Measurements from ENCODE around the gene ELF4. TPM values are rescaled to one million over a fixed set of nuclear protein-coding genes. Genes with fewer than 3 reads are reported as not detected.

ELF4 gene
- total and polyA plus RNA-seq, 2 of the 4 experiments (the other 2 are of a cell fraction) = 10.9 to 19.0 TPM

DNA sequence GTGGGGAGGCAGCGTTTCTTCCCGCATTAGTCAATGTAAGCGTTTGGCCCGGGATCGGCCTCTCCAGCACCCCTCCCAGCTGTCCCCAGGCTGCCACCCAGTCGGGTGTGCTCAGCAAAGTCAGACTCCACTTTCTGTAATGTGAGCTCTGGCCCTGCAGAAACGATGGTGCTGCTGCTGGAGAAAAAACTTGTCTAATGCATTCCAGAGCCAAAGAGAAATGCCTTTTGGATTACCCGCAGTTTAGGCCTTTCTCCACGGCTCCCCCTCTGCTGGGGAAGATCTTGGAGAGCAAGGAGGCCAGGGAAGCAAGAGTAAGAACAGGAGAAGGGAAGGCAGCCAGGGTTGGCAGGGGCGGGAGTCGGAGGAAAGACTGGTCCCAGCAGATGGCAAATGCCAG is 55.2 kb downstream of the ELF4 start:
- Histone ChIP-seq H2AK5ac (ENCODE audit: low read depth, low read length) (no peak overlapping the region), H3K14ac (replicated peaks; ENCODE audit: low read depth, low read length) (no peak overlapping the region), H3K4ac (ENCODE audit: low read depth, low read length) (no peak overlapping the region), H2BK120ac (ENCODE audit: low read depth, low read length) (no peak overlapping the region), H2AFZ (replicated peaks; ENCODE audit: low read length, poor library complexity) (peak overlapping the region; percentile 61), H3K56ac (ENCODE audit: extremely low read depth, insufficient read depth, low read length) (no peak overlapping the region), H2BK5ac (ENCODE audit: low read depth, low read length, poor library complexity, severe bottlenecking) (no peak overlapping the region), H3K36me3 (ENCODE audit: control insufficient read depth, insufficient read depth, low read length) (peaks cover 10% of the 10 kb centered on the region; the same call in 1 of the 2 replicates), H4K20me1 (ENCODE audit: insufficient read depth, low read length) (no peaks in the 10 kb centered on the region), H3K27ac (ENCODE audit: insufficient read depth, low read length) (peak overlapping the region; percentile 45; the same call in 1 of the 2 replicates), H3K27me3 (ENCODE audit: control insufficient read depth, insufficient read depth, low read length) (no peaks in the 10 kb centered on the region; the same call in 1 of the 2 replicates), H4K8ac (ENCODE audit: low read depth in 2 of 2, low read length in 2 of 2) (no peak overlapping the region), H3K18ac (ENCODE audit: low read depth, low read length) (no peak overlapping the region), H4K91ac (ENCODE audit: insufficient read depth, low read depth, low read length) (no peak overlapping the region), H4K5ac (ENCODE audit: low read depth, low read length) (no peak overlapping the region), H3K4me2 (ENCODE audit: low read depth, low read length) (peak overlapping the region; percentile 26; the same call in 1 of the 2 replicates), H3K4me1 (ENCODE audit: control insufficient read depth, insufficient read depth, low read length) (peaks cover 3% of the 10 kb centered on the region; the same call in 1 of the 2 replicates), H3K9me3 (ENCODE audit: control insufficient read depth, insufficient read depth, low read length) (no peaks in the 10 kb centered on the region), H3K9ac (ENCODE audit: low read depth, low read length) (no peak overlapping the region), H2BK20ac (ENCODE audit: low read depth, low read length) (no peak overlapping the region), H3K23ac (ENCODE audit: low read depth, low read length) (no peak overlapping the region), H3K9me1 (ENCODE audit: insufficient read depth, low read length) (no peaks in the 10 kb centered on the region), H3K79me1 (ENCODE audit: low read depth in 1 of 2, low read length in 2 of 2) (no peaks in the 10 kb centered on the region), H3K4me3 (ENCODE audit: insufficient read depth, low read depth, low read length) (no peak overlapping the region), H2AK9ac (replicated peaks; ENCODE audit: low read depth, low read length, poor library complexity) (no peak overlapping the region), H2BK15ac (ENCODE audit: low read depth, low read length) (no peak overlapping the region)
- no TSS peak for BruUV-seq (replicated peaks)
- dilution Hi-C loops (cut with HindIII; ENCODE audit: low sequenced_read_pairs, unreplicated experiment) = no loop called here
- WGBS, 2 experiments (ENCODE audit: extremely low coverage in 2 of 2, insufficient read length in 1 of 2) = 27% methylated on average over 3 of the region's 11 CpGs; no CpG with 5 or more reads in 1 of the 2 experiments
- TF ChIP-seq, protein P1, sequence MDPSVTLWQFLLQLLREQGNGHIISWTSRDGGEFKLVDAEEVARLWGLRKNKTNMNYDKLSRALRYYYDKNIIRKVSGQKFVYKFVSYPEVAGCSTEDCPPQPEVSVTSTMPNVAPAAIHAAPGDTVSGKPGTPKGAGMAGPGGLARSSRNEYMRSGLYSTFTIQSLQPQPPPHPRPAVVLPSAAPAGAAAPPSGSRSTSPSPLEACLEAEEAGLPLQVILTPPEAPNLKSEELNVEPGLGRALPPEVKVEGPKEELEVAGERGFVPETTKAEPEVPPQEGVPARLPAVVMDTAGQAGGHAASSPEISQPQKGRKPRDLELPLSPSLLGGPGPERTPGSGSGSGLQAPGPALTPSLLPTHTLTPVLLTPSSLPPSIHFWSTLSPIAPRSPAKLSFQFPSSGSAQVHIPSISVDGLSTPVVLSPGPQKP (IDR thresholded peaks at IDR 0.05; ENCODE audit: borderline replicate concordance, low read depth, low read length) = no peak
- no peak for TF ChIP-seq SMC3 (IDR thresholded peaks at IDR 0.05; ENCODE audit: low read depth, low read length)
- no peak for TF ChIP-seq NFE2L2 (IDR thresholded peaks at IDR 0.05; ENCODE audit: low read depth, low read length)
- TF ChIP-seq CEBPB (IDR thresholded peaks at IDR 0.05; ENCODE audit: low read depth, low read length) = no peak
- TF ChIP-seq, protein P2, sequence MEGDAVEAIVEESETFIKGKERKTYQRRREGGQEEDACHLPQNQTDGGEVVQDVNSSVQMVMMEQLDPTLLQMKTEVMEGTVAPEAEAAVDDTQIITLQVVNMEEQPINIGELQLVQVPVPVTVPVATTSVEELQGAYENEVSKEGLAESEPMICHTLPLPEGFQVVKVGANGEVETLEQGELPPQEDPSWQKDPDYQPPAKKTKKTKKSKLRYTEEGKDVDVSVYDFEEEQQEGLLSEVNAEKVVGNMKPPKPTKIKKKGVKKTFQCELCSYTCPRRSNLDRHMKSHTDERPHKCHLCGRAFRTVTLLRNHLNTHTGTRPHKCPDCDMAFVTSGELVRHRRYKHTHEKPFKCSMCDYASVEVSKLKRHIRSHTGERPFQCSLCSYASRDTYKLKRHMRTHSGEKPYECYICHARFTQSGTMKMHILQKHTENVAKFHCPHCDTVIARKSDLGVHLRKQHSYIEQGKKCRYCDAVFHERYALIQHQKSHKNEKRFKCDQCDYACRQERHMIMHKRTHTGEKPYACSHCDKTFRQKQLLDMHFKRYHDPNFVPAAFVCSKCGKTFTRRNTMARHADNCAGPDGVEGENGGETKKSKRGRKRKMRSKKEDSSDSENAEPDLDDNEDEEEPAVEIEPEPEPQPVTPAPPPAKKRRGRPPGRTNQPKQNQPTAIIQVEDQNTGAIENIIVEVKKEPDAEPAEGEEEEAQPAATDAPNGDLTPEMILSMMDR (conservative IDR thresholded peaks at IDR 0.05; ENCODE audit: low read depth, low read length) = no peak
- TF ChIP-seq FOS (IDR thresholded peaks at IDR 0.05; ENCODE audit: low read depth, low read length) = no peak
- TF ChIP-seq, protein P3, sequence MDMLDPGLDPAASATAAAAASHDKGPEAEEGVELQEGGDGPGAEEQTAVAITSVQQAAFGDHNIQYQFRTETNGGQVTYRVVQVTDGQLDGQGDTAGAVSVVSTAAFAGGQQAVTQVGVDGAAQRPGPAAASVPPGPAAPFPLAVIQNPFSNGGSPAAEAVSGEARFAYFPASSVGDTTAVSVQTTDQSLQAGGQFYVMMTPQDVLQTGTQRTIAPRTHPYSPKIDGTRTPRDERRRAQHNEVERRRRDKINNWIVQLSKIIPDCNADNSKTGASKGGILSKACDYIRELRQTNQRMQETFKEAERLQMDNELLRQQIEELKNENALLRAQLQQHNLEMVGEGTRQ (IDR thresholded peaks at IDR 0.05; ENCODE audit: low read depth, low read length) = no peak
- no peak for TF ChIP-seq BHLHE40 (IDR thresholded peaks at IDR 0.05; ENCODE audit: low read depth, low read length)
- TF ChIP-seq RFX5 (IDR thresholded peaks at IDR 0.05; ENCODE audit: low read depth, low read length) = no peak
- no peak for TF ChIP-seq MAZ (IDR thresholded peaks at IDR 0.05; ENCODE audit: borderline replicate concordance, low read depth, low read length)
- no peak for TF ChIP-seq POLR2A (IDR thresholded peaks at IDR 0.05; ENCODE audit: low read depth, low read length)
- no peak for TF ChIP-seq MAFK (IDR thresholded peaks at IDR 0.05; ENCODE audit: low read depth, low read length)
- no peak for TF ChIP-seq RCOR1 (IDR thresholded peaks at IDR 0.05; ENCODE audit: insufficient replicate concordance, low read length)
- TF ChIP-seq MXI1 (IDR thresholded peaks at IDR 0.05; ENCODE audit: borderline replicate concordance, low read depth, low read length) = no peak
- ATAC-seq (ENCODE audit: low read depth) (peak; percentile 87), DNase-seq (peak; percentile 69)
- ChIA-PET CTCF (interaction anchor here (0.6 kb wide), 1 partner anchor 22 kb away, joined by 4 read pairs; no protein-coding TSS in a partner anchor), POLR2A (ENCODE audit: unreplicated experiment) (no interaction called here)
- intact Hi-C loops (cut with micrococcal nuclease) = loop anchor here (1.0 kb wide), 1 partner anchor 124 kb away; no protein-coding TSS in a partner anchor
- in situ Hi-C loops (cut with MboI; ENCODE audit: low sequenced_read_pairs) = no loop called here
